Superior temporal gyrus (tissue), 1 donor: ENCODE measurements around the gene UFM1.
A peak's percentile ranks its signal among the peaks of the same experiment; 100 is the strongest.
"Not testable (repeated sequence)": the region's sequence is repeated elsewhere in the genome, so short reads cannot be mapped to it uniquely, and the experiment has no call there.

Source experiments
- DNase-seq: peaks from one replicate; pipeline ENCODE4 v3.0.0-alpha.2; 2016; ENCODE audit errors: extremely low spot score

The UFM1 gene

DNA sequence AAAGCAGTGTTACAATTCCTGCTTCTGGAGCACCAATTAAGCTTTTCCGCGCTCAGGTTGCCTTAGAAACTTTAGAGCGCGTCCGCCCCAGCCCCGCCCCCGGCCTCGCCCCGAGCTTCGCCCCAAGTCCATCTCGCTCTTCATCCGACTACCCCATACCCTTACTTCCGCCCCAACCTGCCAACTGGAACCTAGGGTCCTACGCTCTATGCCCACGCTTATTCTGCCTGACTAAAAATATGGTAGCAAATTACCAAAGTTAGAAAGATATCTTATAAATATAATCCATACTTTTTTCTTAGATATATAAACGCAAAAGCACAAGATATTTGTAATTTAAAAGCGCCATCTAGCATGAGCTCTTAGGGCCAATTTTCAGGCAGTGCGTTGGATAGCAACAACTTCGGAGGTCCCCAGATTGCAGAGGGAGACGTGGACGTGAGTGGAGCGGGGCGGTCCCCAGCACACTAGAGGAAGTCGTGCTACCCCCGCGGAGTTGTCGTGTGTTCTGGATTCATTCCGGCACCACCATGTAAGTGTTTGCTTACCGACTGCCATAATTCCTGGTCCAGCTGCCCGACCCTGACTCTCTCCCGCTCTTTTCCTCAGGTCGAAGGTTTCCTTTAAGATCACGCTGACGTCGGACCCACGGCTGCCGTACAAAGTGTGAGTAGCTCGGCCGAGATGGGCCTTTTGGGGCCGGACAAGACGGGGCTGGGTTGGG lies at the start of gene UFM1:
Gene UFM1 (plus strand): TSS at position 462 of the 724 bp plus-strand sequence. CDS start 69 bp downstream, at position 531.
- peak; percentile 94 for DNase-seq

DNA sequence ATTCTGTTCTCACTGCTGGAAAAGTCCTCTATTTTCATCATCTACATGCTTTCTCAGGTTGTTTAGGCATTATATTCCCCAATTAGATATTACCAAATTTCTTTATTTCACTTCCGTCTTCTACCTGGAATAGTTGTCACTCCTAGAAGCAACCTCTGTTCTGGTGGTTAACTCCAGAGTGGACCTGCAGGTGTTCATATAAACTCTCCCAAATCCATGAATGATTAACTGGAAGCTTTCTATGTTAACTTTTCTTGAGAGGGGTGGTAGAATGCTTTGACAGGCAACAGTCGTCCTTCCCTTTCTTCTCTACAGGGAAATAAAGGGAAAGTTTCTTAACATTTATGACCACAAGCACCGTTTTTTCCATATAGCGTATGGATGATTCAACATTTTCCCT lies 48.4 kb upstream of the UFM1 start:
- no peak for DNase-seq

DNA sequence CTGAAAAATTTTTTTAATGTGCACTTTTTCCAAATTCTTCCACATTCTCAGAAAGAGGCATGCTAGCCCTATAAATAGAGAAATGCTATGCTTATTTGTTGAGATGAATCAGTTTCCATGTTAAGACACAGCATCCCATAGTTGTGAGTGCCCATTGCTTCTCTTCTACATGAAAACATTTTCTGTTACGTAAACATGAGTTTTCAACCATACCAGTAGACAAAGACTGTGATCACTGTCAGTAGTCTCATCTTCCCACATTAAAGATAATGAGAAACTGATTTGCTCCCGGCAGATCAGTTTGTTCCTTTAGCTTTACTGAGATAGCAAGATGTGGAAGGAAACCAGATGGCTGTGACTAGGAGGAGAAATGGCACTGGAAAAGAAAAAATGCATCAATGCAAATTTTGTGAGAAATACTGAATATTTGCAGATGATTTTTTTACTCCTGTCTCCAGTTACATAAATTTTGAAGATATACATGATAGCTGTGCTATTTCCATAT lies 45.8 kb upstream of the UFM1 start:
- DNase-seq, result peak; percentile 73

DNA sequence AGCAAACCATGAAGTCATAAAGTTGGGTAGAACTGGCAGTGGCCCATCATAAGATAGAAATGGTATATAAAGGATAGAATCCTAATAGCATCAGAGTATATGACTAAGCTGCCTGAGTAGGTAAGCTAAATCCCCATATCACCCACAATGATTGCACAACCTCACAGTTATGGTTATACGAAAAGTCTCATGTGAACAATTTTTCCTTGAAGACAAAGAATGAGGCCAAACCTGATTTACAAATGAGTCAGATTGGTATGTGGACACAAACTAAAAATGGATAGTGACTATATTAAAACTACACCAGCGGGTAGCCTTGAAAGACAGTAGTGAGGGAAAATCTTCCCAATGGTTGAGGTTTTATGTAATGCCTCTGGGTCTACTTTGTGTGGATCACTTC lies 40.9 kb upstream of the UFM1 start:
- peak; percentile 62 for DNase-seq

DNA sequence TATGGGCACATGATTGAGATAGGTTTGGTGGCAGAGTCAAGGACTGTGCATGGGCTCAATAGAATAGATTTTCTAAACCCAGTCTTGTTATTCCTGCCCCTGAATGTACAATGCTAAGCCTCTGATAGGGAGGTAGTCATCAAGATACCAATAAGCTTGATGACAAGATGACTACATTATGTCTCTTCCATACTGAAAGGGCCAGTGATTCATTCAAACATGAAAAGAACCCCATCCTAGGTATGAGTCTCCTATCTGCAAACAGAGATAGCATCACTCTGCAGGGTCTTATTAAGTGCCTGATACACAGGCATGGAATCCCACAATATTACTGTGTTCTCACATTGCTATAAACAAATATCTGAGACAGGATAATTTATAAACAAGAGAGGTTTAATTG lies 40.3 kb upstream of the UFM1 start:
- no peak for DNase-seq

DNA sequence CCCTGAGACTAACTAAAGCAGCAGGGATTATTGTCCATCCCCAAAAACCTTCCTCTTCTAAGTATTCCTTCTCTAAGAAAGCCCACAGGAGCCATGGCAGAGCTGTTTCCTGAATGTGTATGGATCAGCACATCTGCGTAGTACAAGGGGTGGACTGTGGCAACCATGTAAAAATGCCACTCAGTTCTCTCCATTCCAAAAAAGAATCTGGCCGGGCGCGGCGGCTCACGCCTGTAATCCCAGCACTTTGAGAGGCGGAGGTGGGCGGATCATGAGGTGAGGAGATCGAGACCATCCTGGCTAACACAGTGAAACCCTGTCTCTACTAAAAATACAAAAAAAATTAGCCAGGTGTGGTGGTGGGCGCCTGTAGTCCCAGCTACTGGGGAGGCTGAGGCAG lies 38.5 kb upstream of the UFM1 start:
- not testable (repeated sequence) for DNase-seq

DNA sequence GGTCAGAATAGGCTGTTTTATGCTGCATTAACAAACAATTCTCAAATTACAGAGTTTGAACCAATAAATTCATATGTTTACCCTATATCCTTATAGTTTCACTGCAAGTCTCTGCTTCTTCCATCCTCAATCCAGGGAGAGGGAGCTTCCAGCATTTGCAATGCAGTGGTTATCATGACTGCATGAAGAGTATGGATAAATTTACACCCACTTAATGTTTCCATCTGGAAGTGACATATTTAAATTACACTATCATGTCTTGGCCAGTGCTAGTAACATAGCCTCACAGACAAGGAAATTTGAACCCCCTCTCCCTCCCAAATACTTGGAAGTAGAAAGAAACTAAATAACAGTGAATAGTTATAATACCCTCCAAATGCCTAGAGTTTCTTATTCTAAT lies 33.5 kb upstream of the UFM1 start:
- DNase-seq, result no peak

DNA sequence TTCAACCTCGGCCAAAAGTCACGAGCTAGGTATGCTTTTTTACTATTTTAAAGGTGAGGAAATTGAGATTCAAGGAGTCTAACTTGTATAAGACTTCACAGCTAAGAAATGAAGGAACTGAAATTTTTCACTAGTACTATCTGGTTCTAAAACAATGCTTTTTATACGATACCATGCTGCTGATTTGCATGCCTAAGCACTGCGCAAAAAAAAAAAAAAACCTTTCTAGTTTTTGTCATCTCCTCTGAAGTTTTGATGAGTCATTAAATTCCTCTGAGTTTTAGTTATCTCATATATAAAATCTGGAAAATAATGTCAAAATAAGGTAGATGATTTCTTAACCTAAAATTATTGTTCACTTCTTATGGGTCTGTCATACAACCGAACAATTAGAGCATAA lies 28.0 kb upstream of the UFM1 start:
- DNase-seq, result no peak

DNA sequence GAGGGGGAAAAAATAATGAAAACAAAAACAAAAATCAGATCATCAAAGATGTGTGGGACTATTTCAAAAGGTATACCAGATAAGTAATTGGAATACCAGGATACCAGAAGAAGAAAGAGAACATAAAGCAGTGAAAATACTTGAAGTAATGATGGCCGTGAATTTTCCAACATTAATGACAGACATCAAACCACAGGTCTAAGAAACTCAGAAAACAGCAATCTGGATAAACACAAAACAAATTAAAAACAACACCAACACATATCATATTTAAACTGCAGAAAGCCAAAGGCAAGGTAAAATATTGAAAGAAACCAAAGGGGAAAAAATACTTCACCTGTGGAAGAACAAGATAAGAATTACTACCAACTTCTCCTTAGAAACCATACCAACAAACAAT lies 24.2 kb upstream of the UFM1 start:
- DNase-seq, result no peak

DNA sequence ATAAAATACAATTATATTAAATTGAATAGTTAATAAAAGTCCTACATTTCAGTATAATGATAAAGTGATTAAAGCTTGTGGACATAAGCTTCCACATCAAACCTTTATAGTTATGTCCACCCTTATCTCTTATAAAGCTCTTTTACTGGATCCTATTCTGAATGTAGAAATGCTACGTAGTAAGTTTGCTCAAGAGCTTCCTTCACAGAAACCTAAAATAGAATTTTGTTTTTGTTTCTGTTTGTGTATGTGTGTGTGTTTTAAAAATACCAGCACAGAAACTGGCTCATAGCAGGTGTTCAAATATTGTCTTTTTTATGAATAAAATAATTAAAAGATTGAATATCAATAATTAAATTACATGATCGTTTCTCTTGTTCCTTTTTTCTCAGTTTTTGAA lies 21.0 kb upstream of the UFM1 start:
- DNase-seq, result no peak

DNA sequence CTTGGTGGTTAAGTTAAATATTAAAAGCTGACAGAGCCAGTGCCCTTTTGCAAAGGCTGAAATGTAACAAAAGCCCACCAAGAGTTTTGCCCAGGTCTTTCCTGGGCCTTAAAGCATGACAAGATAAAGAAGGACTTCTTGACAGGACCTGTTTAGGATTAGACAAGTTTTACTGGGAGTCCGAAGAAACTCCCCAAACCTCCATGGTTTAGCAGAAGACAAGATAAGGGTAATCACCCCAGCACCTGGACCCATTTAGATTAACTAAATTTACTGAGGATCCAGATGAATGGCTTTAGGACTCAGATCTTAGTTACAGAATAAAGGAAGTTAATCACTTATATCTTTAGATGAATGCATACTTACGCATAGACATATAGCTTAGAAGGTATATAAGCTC lies 14.8 kb upstream of the UFM1 start:
- DNase-seq, result no peak

DNA sequence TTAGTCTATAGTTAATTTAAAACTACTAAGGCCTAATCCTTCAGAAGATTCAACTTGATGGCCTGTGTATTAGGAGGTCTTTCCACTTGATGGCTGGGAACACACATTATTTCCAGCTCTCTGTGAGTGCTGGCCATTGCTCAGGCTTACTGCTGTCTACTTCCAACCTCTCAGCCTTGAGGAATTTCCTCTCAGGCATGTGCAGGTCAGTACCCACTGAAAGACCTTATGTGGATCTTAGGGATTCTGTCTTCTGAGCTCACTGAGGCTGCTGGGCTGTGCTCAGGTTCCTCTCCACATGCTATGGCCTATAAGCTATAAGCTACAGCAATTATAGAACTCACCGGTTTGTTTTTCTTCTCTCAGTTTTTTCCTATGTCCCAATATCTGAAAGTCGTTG lies 11.6 kb upstream of the UFM1 start:
- no peak for DNase-seq

DNA sequence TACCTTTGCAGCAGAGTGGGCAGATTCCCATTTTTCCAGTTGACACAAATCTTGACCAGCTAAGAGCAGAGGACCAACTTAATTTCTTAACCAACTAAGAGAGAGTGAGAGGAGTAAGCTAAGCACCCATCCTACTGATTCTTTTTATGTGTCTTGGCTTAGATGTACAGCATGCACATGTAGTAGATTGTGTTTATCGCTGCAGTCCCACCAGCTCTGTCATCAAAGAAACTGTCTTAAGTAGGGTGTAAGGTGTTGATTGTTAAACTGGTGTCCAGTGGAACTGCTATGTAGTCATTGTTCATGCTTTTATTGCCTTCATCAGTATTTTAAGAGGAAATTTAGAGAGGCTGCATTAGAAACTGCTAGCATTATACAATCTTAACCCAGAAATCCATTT lies 9.0 kb upstream of the UFM1 start:
- DNase-seq, result no peak

DNA sequence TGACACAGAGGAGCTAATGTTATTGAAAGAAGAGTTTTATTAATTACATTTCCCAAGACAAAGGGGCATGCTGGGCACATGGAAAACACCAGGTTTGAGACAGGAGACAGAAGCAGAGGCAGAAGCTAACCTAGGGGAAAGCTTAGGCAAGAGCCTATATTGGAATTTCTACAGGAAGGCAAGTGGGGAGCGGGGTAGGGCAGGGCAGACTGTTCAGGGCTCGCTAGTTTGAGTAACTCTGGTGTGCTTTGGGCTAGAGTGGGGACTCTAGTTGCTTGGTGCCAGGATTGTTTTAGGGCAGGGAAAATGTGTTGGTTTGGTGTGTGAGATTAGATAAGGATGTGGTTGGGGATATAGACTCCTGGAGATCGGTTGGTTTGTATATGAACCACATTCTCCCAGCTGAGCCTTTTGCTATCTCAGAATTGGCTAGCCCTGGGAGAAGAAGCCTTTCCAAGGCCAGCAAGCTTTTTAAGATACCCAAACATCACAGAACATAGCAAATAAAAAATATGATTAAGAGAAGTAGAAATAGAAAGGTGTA lies 8.4 kb upstream of the UFM1 start:
- DNase-seq, result no peak

DNA sequence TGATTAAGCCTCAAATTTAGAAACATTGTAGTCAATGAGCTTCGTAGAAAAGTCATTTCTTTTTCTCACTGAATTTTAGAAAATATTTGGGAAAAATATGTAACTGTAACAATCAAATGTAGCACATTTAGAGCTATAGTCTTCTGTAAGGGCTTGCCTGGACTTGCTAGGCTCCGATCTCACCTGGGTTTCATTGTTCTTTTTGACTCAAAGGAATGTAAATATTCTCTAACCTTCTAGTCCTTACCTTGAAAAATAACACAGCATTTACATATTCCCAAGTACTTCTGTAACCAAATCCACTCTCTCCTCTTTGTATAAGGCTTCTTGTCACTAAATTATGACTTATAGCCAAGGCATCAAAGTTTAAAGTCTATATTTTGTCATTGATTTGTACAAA lies 2.9 kb upstream of the UFM1 start:
- DNase-seq, result no peak

DNA sequence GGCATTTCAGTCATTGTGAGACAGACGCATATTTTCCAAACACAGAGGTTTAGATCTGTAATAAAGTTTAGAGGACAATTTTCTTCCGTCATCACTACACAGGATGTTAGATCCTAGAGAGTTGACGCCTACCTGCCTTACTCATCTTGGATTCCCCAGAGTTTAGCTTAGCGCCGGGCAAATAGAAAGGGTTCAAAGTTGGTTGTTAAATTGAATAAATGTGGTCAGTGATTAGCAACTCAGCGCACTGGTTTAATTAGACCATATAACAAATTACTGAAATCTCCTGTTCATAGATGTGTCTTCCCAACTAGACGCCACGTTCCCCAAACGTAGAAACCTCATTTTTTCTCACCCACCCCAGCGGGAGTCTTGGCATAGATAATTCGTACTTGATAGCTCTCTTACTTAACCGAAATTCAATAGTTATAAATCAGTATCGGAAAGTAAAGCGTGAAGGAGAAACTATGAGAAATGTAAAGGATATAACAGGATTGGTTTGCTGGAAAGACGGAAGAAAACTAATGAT lies 726 bp upstream of the UFM1 start:
- DNase-seq, result no peak

DNA sequence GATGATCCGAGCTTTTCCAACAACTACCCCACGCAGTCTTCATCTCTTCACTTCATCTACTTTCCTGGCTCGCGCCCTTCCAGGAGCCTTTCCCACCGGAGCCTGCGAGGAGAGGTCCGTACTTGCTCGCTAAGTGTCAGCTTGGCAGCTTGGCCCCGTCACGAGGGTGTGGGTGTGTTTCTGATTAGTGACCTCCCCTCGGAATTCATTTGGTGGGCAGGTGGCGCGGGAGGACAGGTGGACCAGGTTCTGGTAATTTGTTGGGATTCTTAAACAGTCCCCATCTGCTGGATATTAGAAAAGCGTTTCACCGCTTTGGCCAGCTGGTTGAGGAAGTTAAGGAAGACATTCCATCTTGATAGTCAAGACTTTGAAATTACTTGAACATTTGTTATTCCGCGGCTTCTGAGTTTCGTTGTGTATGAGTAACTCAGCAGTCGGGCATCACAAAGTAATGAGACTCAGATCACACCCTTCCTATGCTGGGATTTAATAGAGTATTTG lies 515 bp downstream of the UFM1 start:
- DNase-seq, result no peak

DNA sequence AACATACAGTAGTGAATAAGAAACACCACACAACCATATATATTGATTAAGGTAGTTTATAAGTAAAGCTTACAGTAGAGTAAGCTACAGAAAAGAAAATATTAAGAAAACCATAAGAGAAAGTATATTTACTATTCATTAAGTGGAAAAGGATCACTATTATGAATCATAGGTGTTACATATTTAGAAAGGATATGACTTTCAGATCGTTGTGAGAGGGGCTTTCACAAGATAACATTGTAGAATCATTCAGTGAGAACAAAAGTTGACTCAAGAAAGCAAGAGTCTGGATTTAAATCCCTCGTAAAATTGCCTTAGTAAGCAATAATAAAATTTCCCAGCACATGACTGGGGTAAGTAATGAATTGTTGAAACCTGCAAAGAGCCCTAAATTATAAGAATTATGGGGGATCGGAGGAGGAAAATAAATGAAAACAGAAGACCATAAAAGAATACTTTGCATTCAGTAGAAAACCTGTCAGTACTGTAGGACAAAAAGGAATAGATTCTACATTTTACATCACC lies 6.0 kb downstream of the UFM1 start:
- no peak for DNase-seq

DNA sequence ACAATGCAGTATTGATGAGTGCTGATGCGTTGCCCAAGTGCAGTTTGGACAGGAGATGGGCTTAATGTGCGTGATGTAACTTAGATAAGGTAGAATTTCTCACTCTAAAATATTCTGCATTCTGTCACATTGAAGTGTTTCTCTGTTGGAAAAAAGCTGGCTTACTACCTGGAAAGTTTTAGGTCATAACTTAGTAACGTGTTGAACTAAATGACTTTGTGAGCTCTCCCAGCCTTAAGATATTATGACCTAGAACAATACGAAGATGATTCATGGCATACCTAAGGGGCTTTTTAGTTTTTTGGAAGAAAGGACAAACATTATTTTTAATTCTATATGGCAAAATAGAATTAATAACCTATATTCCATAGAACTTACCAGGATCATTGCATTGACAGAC lies 9.0 kb downstream of the UFM1 start:
- no peak for DNase-seq

DNA sequence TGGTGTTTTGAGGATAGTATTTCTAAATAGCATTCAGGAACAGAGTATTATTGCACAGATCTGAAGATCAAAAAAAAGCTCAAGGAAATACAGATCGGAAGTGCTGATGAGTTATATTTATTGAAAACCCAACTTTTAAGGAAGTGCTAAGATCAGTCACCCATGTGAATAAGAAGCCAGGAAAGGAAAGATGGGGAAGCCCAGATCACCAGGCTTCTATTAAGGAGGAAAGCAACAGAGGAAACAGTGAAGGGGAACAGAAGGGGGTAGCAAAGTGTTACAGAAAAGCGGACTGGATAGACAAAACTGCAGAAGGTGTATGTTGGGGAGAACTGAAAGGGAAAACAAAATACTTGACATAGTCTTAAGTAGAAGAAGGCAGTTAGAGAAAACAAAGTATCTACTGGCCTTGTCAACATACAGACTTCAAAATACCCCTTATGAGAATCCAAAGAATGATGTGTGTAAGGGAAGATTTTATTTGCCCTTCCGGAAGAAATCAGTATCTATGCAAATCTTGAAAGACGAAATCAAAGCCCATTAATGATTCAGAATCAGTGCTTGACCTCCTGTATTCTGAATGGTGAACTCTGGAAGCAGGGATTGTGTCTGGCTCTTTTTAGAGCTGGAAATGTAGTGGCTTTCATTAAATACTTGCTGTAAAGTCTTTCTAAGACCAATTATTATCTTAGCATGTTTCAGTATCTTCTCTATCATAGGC lies 12.1 kb downstream of the UFM1 start:
- DNase-seq, result no peak

DNA sequence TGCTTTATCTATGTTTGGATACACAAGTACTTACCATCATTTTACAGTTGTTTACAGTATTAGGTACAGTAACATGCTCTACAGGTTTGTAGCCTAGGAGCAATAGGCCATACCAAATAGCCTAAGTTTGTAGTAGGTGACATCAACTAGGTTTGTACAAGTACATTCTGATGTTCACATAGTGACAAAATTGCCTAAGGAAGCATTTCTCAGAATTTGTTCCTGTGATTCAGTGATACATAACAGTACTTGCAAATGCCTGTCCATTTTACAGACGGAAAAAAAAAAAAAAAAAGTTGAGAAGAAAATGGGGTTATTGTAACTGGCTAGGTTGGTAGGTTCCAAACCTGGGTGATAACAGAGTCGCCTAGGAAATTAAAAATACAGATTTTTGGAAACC lies 13.6 kb downstream of the UFM1 start:
- DNase-seq, result no peak

DNA sequence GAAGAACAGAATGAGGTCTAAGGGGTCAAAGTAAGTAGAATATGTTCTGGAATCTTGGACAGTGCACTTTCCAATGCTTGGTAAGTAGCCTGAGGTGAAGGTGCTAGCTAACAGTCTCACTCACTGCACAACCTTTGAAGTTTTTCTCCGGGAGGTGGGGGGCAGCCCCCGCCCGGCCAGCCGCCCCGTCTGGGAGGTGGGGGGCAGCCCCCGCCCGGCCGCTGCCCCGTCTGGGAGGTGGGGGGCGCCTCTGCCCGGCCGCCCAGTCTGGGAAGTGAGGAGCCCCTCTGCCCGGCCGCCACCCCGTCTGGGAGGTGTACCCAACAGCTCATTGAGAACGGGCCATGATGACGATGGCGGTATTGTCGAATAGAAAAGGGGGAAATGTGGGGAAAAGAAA lies 14.1 kb downstream of the UFM1 start:
- DNase-seq, result not testable (repeated sequence)
